Suppressor macrophage (primary cell): ENCODE results near the gene NEUROG1.

Experiments
- DNase-seq, 4 experiments: peaks; one replicate each; pipeline ENCODE4 v3.0.0-alpha.2; 2020 to 2022

The NEUROG1 gene

DNA sequence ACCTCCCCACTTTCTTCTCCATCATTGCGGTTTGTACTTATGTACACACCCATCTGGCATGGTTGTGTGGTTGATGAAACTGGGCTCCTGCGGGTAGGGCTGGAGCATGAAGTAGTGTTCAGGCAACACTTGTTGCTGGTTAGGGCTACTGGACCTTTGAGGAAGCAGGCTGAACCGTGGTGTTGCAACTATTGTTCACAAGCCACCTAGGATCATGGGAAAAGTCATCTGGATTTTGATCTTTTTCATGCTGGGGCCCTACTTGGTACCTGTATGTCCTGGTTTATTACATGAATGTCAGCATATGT, 43.5 kb downstream of the NEUROG1 start:
- peak in 3 of 4 experiments; percentile 41 to 54 (median 51) for DNase-seq

GRCh38 chr5:135491552-135492318, 44.0 kb downstream of the NEUROG1 start:
- no peak for DNase-seq

DNA sequence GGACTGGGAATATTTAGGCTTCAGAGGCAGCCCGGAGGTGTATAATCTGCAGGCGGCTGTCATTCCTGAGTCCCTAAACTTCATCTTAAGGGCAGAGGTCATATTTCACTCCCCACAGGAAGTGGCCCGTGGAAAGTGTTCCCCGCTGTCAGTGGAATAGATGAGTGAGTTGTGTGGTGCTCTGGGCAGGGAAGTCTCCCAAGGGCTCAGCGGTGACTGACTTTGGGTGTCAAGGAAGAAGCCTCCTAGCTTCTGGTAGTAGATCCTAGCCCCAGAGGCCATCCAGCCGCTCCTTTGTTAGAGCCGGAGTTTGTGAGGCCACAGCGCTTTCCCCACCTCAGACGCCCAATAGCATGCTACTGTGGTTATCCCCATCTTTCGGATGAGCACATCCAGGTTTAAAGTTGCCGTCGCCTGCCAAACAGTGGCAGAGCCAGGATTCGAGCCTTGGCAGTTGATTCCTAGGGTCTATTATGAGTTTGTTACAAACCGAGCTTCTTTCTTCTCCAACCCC, 44.7 kb downstream of the NEUROG1 start:
- peak in 2 of 4 experiments; percentile 25 to 30 for DNase-seq

DNA sequence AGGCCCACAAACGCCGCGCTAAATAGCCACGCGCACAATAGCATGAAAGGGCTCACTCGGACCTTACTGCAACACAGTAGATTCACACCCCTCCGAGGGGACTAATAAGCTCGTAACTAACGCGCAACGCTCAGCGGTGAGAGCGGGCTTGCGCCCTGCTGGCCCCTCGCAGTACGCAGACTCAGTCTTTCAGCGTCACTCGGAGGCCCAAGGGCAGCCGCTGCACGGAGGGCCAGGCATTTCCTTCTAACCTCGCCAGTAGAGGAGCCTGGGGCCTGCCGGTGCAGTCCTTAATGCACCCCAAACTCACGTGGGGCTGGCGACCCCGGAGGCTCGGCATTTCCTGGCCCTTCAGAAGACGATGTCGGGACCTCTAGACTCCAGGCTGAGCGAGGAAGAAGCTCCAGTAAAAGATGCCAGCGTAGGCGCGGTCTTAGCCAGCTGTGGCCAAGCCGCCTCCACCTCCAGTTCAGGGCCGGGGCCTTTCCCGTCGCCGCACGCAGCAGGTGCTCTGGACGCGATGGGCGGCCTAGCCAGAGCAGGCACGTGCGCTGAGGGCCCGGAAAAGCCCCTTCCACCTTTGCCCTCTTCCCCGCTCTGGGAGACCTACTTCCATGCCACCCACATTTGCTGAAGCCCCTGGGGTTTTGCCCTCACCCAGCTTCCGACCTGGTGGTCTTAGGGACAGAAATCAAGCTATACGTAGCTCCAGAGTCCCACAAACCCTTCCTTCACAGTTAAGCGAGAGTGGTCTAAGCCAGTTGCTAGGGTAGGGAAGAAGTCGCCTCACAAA, 45.3 kb downstream of the NEUROG1 start:
- peak in 3 of 4 experiments; percentile 32 to 55 (median 54) for DNase-seq

GRCh38 chr5:135489466-135490244, 46.1 kb downstream of the NEUROG1 start:
- DNase-seq, result peak in 2 of 4 experiments; percentile 23 to 27

GRCh38 chr5:135488727-135489465, 46.9 kb downstream of the NEUROG1 start:
- DNase-seq, result peak in 3 of 4 experiments; percentile 19 to 33 (median 30)

- DNase-seq, result no peak
These were observed 47.8 kb downstream of the NEUROG1 start for GRCh38 chr5:135487839-135488514.

GRCh38 chr5:135487037-135487395, 48.7 kb downstream of the NEUROG1 start:
- DNase-seq, result peak in 3 of 4 experiments; percentile 25 to 29 (median 26)

DNA sequence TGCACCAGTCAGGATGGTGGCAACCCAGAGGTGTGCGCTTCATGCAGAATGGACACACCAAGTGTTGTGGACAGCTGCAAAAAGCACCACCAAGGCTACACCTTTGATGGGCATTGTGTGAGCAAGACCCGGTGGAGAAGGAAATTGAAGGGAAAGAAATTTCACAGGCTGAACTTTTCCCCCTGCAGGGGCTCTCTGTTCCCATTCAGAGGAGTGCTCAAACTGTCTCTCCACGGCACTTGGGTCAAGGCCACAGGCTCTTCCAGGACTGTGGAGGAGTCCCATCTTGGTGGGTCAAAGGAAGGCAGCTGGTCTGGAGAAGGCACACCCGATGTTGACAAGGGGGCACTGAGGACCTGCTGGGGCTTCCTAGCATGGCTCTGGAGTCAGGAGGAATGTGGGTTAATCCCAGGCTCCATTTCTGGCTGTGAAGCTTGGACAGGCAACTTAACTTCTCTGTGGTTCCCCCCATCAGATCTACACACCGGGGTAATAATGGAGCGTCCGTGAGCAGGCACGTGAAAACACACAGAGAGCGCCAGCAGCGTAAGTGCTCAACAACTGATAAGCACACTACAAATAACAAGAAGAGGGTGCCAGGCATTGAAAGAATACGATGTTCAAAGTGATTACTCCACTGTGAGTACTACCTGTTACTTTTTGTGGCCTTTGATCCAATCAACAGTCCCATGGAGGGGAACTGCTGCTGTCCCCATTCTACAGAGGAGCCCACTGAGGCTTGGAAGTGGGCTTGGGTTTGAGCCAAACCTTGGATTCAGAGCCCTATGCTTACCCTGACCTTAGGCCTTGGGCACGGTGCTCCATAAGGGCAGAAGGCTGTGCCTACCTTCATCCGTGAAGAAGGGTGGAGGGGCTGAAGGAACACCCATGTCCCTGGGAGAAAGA, 49.4 kb downstream of the NEUROG1 start:
- DNase-seq, result no peak

- no peak for DNase-seq
These were observed 51.1 kb downstream of the NEUROG1 start for GRCh38 chr5:135484674-135485086.
